ENCODE results near the gene ACTR8.

DNA sequence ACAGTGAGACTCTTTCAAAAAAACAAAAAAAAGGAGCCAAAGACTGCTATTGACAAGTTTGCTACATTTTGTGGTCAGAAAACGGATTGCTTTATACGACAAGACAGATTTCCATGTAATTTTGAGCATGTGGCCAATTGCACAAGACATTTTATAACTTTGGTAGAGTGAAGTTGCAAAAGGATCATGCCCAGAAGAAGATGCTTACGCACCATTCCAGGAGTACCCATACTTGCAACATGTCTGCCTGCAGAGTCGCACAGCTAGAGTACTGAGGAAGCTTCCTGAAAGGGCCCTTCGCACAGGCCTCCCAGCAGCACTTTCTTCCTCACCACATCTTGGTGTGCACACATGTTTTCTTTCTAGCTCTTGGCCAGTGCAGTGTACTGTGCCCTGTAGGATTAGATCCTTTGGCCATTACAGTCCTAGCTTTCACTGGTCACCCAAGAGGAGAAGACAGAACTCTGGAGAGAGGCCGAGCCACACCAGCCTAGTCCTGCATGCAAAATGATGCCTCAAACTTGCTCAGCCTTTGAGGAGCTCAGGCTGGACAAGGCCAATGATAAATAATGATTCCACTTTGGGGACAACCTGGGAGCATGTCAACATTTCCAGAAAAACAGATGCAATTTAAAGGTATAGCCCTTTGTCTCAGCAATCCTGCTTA is 47.4 kb downstream of the ACTR8 start:
- TF ChIP-seq, protein P1, sequence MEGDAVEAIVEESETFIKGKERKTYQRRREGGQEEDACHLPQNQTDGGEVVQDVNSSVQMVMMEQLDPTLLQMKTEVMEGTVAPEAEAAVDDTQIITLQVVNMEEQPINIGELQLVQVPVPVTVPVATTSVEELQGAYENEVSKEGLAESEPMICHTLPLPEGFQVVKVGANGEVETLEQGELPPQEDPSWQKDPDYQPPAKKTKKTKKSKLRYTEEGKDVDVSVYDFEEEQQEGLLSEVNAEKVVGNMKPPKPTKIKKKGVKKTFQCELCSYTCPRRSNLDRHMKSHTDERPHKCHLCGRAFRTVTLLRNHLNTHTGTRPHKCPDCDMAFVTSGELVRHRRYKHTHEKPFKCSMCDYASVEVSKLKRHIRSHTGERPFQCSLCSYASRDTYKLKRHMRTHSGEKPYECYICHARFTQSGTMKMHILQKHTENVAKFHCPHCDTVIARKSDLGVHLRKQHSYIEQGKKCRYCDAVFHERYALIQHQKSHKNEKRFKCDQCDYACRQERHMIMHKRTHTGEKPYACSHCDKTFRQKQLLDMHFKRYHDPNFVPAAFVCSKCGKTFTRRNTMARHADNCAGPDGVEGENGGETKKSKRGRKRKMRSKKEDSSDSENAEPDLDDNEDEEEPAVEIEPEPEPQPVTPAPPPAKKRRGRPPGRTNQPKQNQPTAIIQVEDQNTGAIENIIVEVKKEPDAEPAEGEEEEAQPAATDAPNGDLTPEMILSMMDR (IDR thresholded peaks at IDR 0.05): no peak
- no peak for TF ChIP-seq POLR2A (IDR thresholded peaks at IDR 0.05)

Data from heart left ventricle (tissue), 13 donors.